A673 (cell line): ENCODE data around the gene STAP1. TPM values are rescaled to one million over a fixed set of nuclear protein-coding genes. Genes with fewer than 3 reads are reported as not detected.

Experiments
- BruUV-seq: library from RNA; stranded (reverse); fragments of 400-500 nt; replicated peaks from 2 replicates; lab custom pipeline; 2021; lab: Mats Ljungman, UMichigan
- CTCF ChIA-PET: fragments of 300-600 bp; sonication (Branson Sonifier 250); formaldehyde crosslinking; loops from one replicate; lab custom pipeline; 2022; ENCODE audit warnings: antibody characterized with exemption; lab: Charles Lee
- POLR2A ChIA-PET: fragments of 300-600 bp; sonication (Branson Sonifier 250); formaldehyde crosslinking; loops from one replicate; lab custom pipeline; 2022; ENCODE audit warnings: antibody characterized with exemption; ENCODE audit not compliant: low non-redundant PET; lab: Charles Lee
- DNase-seq: peaks from one replicate; pipeline ENCODE4 v3.0.0-alpha.2; 2015; ENCODE audit warnings: low spot score
- H3K27ac ChIP-seq: fragments of 200-600 bp; sonication (generic); 2 replicates; pipeline ENCODE4 v1.5.1; 2016; ENCODE audit warnings: mixed run types, low read depth, mild to moderate bottlenecking, mixed read lengths, antibody characterized with exemption, low read length; ENCODE audit not compliant: poor library complexity, severe bottlenecking
- H3K27me3 ChIP-seq: fragments of 200-600 bp; sonication (generic); replicated peaks from 2 replicates; pipeline ENCODE4 v1.6.1; 2017; ENCODE audit warnings: mixed run types, low read depth, mild to moderate bottlenecking, mixed read lengths, antibody characterized with exemption, low read length; ENCODE audit not compliant: insufficient read depth, poor library complexity
- H3K36me3 ChIP-seq: fragments of 200-600 bp; sonication (generic); 2 replicates; pipeline ENCODE4 v1.6.1; 2016; ENCODE audit warnings: mixed run types, mild to moderate bottlenecking, mixed read lengths, antibody characterized with exemption, low read length; ENCODE audit not compliant: insufficient read depth, poor library complexity, severe bottlenecking
- H3K4me1 ChIP-seq: fragments of 200-600 bp; sonication (generic); 2 replicates; pipeline ENCODE4 v1.6.1; 2017; ENCODE audit warnings: mixed run types, mild to moderate bottlenecking, mixed read lengths, antibody characterized with exemption, low read length; ENCODE audit not compliant: insufficient read depth, poor library complexity, severe bottlenecking
- H3K4me3 ChIP-seq: fragments of 200-600 bp; sonication (generic); 2 replicates; pipeline ENCODE4 v1.5.1; 2016; ENCODE audit warnings: low read depth, mixed run types, mild to moderate bottlenecking, mixed read lengths, low read length; ENCODE audit not compliant: poor library complexity, severe bottlenecking
- H3K9me3 ChIP-seq: fragments of 200-600 bp; sonication (generic); 2 replicates; pipeline ENCODE4 v1.6.1; 2016; ENCODE audit warnings: mixed run types, low read depth, mild to moderate bottlenecking, mixed read lengths, antibody characterized with exemption, low read length; ENCODE audit not compliant: poor library complexity, severe bottlenecking
- EZH2 ChIP-seq: fragments of 200-600 bp; sonication (generic); IDR thresholded peaks from 2 replicates; pipeline ENCODE4 v1.6.1; 2017; ENCODE audit warnings: borderline replicate concordance, low read depth, mild to moderate bottlenecking, mixed read lengths, antibody characterized with exemption, low read length; ENCODE audit not compliant: poor library complexity, severe bottlenecking
- intact Hi-C: fragments of 100-400 bp; cut with micrococcal nuclease; formaldehyde crosslinking; loops from one replicate; pipeline ENCODE4 v1.10.0; 2022; ENCODE audit not compliant: unreplicated experiment
- total RNA-seq: library from RNA; stranded (reverse); gene quantifications from 2 replicates; pipeline ENCODE4 v1.2.3, GENCODE V29; 2021
- TF ChIP-seq, protein P1 (sequence below): fragments of 300-800, 200-600 bp; sonication (generic); conservative IDR thresholded peaks from 2 replicates; pipeline ENCODE4 v1.5.1; 2017; ENCODE audit warnings: low read depth, mild to moderate bottlenecking, antibody characterized with exemption, low read length, moderate library complexity, mixed read lengths

STAP1 gene
- total RNA-seq, 1 experiment from 2014 or later: not detected

DNA sequence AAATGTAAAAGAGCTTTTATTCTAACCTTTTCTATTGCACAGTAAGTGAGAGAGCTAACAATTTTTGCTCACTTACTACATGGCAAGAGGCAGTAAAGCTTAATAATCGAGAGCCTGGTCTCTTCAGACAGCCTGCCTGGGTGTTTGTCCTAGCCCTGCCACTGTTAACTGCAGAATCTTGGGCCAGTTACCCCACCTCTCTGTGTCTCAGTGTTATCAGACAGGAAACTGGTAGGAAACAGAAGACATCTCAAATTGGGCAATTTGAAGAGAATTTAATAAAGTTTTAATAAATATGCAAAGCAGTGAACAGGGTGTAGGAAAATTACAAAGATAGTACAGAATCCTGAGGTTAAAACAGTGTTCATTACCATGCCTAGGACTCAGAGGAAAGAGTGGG, 13.4 kb downstream of the STAP1 start:
- no peaks in the 10 kb centered on the region for H3K4me1 ChIP-seq
- no peak overlapping the region for H3K4me3 ChIP-seq
- TF ChIP-seq, protein P1, sequence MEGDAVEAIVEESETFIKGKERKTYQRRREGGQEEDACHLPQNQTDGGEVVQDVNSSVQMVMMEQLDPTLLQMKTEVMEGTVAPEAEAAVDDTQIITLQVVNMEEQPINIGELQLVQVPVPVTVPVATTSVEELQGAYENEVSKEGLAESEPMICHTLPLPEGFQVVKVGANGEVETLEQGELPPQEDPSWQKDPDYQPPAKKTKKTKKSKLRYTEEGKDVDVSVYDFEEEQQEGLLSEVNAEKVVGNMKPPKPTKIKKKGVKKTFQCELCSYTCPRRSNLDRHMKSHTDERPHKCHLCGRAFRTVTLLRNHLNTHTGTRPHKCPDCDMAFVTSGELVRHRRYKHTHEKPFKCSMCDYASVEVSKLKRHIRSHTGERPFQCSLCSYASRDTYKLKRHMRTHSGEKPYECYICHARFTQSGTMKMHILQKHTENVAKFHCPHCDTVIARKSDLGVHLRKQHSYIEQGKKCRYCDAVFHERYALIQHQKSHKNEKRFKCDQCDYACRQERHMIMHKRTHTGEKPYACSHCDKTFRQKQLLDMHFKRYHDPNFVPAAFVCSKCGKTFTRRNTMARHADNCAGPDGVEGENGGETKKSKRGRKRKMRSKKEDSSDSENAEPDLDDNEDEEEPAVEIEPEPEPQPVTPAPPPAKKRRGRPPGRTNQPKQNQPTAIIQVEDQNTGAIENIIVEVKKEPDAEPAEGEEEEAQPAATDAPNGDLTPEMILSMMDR: no peak
- TF ChIP-seq EZH2: no peak
- H3K27ac ChIP-seq: no peak overlapping the region
- POLR2A ChIA-PET: no interaction called here
- intact Hi-C loops: no loop called here
- no peak for DNase-seq
- H3K9me3 ChIP-seq: no peaks in the 10 kb centered on the region
- no TSS peak for BruUV-seq
- no peaks in the 10 kb centered on the region for H3K36me3 ChIP-seq
- H3K27me3 ChIP-seq: no peaks in the 10 kb centered on the region
- CTCF ChIA-PET: no interaction called here

DNA sequence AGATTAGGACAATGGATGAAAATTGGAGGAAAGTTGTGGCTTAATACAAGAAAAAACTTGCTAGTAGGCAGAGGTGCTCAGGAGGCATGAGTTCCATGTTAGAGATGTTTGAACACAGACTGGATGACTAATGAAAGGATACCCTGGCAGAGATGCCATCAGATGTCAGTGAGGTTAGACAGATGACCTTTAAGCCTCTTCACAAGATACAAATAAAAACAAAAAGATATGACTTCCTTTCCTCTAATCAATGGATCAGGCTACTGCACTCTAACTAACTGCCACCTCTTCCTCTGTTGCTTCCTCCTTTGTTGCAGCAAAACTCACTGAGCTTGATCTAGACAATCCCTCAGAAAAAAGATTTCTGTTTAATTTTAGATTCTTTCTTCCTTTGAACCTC, 14.7 kb downstream of the STAP1 start:
- Histone ChIP-seq H3K4me3 (no peak overlapping the region), H3K36me3 (no peaks in the 10 kb centered on the region), H3K27me3 (no peaks in the 10 kb centered on the region), H3K27ac (no peak overlapping the region), H3K4me1 (no peaks in the 10 kb centered on the region), H3K9me3 (no peaks in the 10 kb centered on the region)
- TF ChIP-seq EZH2: no peak
- TF ChIP-seq, protein P1: no peak
- intact Hi-C loops: no loop called here
- BruUV-seq: no TSS peak
- CTCF ChIA-PET: no interaction called here
- DNase-seq: no peak
- POLR2A ChIA-PET: no interaction called here

DNA sequence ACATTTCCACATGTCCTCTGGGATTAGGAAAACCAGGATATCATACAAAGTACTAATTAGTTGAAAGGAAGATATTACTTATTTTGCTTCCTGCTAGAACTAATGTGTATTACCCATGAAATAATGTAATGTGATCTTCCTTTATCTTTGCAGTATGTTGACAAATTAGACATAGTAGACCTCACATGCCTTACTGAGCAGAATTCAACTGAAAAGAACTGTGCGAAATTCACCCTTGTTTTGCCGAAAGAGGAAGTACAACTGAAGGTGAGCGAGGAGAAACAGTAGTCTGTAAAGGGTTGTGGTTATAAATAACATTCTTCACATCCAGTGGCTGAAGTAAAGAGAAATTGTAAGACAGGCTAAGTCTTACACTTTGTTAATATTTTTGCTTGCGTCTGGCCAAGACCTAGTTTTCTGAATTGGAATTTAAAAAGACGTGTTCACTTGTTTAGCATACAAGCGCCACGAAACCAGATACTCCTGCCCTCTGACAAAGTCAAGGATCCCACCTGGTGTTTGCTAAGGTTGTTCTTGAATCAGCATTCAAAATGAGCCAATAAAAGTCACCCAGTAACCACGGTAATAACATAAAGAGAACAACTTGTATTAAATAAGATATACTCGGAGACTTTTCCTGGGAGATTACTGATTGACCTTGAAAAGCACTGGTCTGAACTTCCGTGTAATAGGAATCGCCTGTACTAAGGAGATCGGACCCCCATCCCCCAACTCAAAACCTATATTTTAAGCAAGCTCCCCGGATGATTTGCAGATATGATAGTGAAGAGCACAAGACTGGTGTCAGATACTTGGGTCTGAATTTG, 16.9 kb downstream of the STAP1 start:
- Histone ChIP-seq H3K27ac (no peak overlapping the region), H3K27me3 (no peaks in the 10 kb centered on the region), H3K36me3 (no peaks in the 10 kb centered on the region), H3K4me1 (no peaks in the 10 kb centered on the region), H3K9me3 (no peaks in the 10 kb centered on the region), H3K4me3 (no peak overlapping the region)
- no TSS peak for BruUV-seq
- CTCF ChIA-PET: no interaction called here
- intact Hi-C loops: no loop called here
- TF ChIP-seq, protein P1: no peak
- POLR2A ChIA-PET: no interaction called here
- DNase-seq: no peak
